GM19099 (cell line): ENCODE results near the gene CHST4.

ENCODE experiments used
- POLR2A ChIP-seq: IDR thresholded peaks from 3 replicates; pipeline ENCODE4 v1.6.1; 2011; ENCODE audit warnings: low read depth; ENCODE audit not compliant: insufficient read length; ENCODE audit errors: extremely low read depth

CHST4 gene

GRCh38 chr16:71513302-71513701 is 12.9 kb upstream of the CHST4 start:
- no peak for TF ChIP-seq POLR2A

- TF ChIP-seq POLR2A = no peak
These were observed 11.8 kb upstream of the CHST4 start for GRCh38 chr16:71514476-71514875.

- TF ChIP-seq POLR2A = no peak
These were observed 11.2 kb upstream of the CHST4 start for GRCh38 chr16:71515026-71515425.

- TF ChIP-seq POLR2A = no peak
These were observed 5.7 kb upstream of the CHST4 start for GRCh38 chr16:71520550-71520949.

GRCh38 chr16:71524566-71525553 is 1.4 kb upstream of the CHST4 start:
- no peak for TF ChIP-seq POLR2A

- no peak for TF ChIP-seq POLR2A
These were observed 2.0 kb downstream of the CHST4 start for GRCh38 chr16:71528257-71528656.

- TF ChIP-seq POLR2A = no peak
These were observed 2.6 kb downstream of the CHST4 start for GRCh38 chr16:71528863-71529262.

- no peak for TF ChIP-seq POLR2A
These were observed 6.1 kb downstream of the CHST4 start for GRCh38 chr16:71532366-71532765.

- no peak for TF ChIP-seq POLR2A
These were observed 10.7 kb downstream of the CHST4 start for GRCh38 chr16:71536752-71537499.

- no peak for TF ChIP-seq POLR2A
These were observed 11.4 kb downstream of the CHST4 start for GRCh38 chr16:71537643-71538042.

GRCh38 chr16:71542377-71542776 is 16.2 kb downstream of the CHST4 start:
- TF ChIP-seq POLR2A = no peak

- TF ChIP-seq POLR2A = no peak
These were observed 20.9 kb downstream of the CHST4 start for GRCh38 chr16:71547168-71547567.

- no peak for TF ChIP-seq POLR2A
These were observed 26.7 kb downstream of the CHST4 start for GRCh38 chr16:71552698-71553503.

- TF ChIP-seq POLR2A = no peak
These were observed 29.1 kb downstream of the CHST4 start for GRCh38 chr16:71555230-71555891.
